GM12878 (cell line): ENCODE measurements around the gene RPS28. TPM values are rescaled to one million over a fixed set of nuclear protein-coding genes. Genes with fewer than 3 reads are reported as not detected.

Experiments used
- ATAC-seq: fragments of 200-7000 bp; cut with Tn5 transposase; 3 replicates; pipeline ENCODE4 v1.9.1; 2020; ENCODE audit warnings: mild to moderate bottlenecking, moderate library complexity
- BruUV-seq: library from RNA; stranded (reverse); fragments of 400-500 nt; replicated peaks from 2 replicates; lab custom pipeline; 2021; lab: Mats Ljungman, UMichigan
- CTCF ChIA-PET: fragments of 300-600 bp; sonication (Branson Sonifier 250); formaldehyde crosslinking; extraction: SDS; loops from one replicate; lab custom pipeline; 2021; ENCODE audit warnings: inconsistent platforms; lab: Yijun Ruan, JAX
- POLR2A ChIA-PET: fragments of 350-600 bp; formaldehyde crosslinking; extraction: SDS; loops from one replicate; lab custom pipeline; 2021; ENCODE audit warnings: inconsistent platforms; lab: Charles Lee
- RAD21 ChIA-PET: fragments of 300-600 bp; sonication (Branson Sonifier 250); formaldehyde crosslinking; loops from one replicate; lab custom pipeline; 2023; ENCODE audit warnings: antibody characterized with exemption; ENCODE audit not compliant: unreplicated experiment; lab: Charles Lee
- SMC1A ChIA-PET: fragments of 300-600 bp; sonication (Branson Sonifier 250); formaldehyde crosslinking; loops from one replicate; lab custom pipeline; 2023; ENCODE audit not compliant: unreplicated experiment, uncharacterized antibody; lab: Charles Lee
- DNase-seq: peaks from one replicate; pipeline ENCODE4 v3.0.0-alpha.2; 2011; ENCODE audit warnings: low read depth, low spot score
- FAIRE-seq: peaks from 3 replicates; lab custom pipeline; 2011; peaks lifted over from hg19 to GRCh38; lab: Jason Lieb, UNC
- H2AFZ ChIP-seq: 2 replicates; pipeline ENCODE4 v1.6.0; 2011; ENCODE audit warnings: low read depth, low read length, control low read depth; ENCODE audit not compliant: control insufficient read depth
- H3K27ac ChIP-seq: 2 replicates; pipeline ENCODE4 v1.5.1; 2011; ENCODE audit warnings: control low read depth; ENCODE audit not compliant: control insufficient read depth, insufficient read depth
- H3K27me3 ChIP-seq, 2 experiments: replicated peaks in 1 of 2; 2 replicates each; pipeline versions ENCODE4 v1.6.0 to v1.6.1; 2011; ENCODE audit warnings: low read length in 1 of 2; ENCODE audit not compliant: control insufficient read depth in 2 of 2, insufficient read depth in 2 of 2
- H3K36me3 ChIP-seq, 2 experiments: 2 replicates each; pipeline ENCODE4 v1.5.1; 2011; ENCODE audit warnings: low read length in 1 of 2; ENCODE audit not compliant: control insufficient read depth in 2 of 2, insufficient read depth in 2 of 2
- H3K4me1 ChIP-seq: 2 replicates; pipeline ENCODE4 v1.6.1; 2011; ENCODE audit warnings: mild to moderate bottlenecking, low read length, moderate library complexity, mixed read lengths; ENCODE audit not compliant: control insufficient read depth, insufficient read depth
- H3K4me2 ChIP-seq: 2 replicates; pipeline ENCODE4 v1.6.0; 2011; ENCODE audit warnings: control low read depth; ENCODE audit not compliant: control insufficient read depth, insufficient read depth
- H3K4me3 ChIP-seq: fragments of 200-600 bp; sonication (generic); 2 replicates; pipeline ENCODE4 v1.5.1; 2016
- H3K79me2 ChIP-seq: 2 replicates; pipeline ENCODE4 v1.6.0; 2011; ENCODE audit warnings: low read length; ENCODE audit not compliant: control insufficient read depth, insufficient read depth
- H3K9ac ChIP-seq: 2 replicates; pipeline ENCODE4 v1.8.0; 2011; ENCODE audit warnings: low read length, control low read depth, mixed read lengths; ENCODE audit not compliant: control insufficient read depth, insufficient read depth
- H3K9me3 ChIP-seq: replicated peaks from 3 replicates; pipeline ENCODE4 v1.5.1; 2011; ENCODE audit warnings: mild to moderate bottlenecking, low read length; ENCODE audit not compliant: control insufficient read depth, insufficient read depth
- H4K20me1 ChIP-seq: 2 replicates; pipeline ENCODE4 v1.6.0; 2011; ENCODE audit not compliant: control insufficient read depth, insufficient read depth
- BCL3 ChIP-seq: IDR thresholded peaks from 2 replicates; pipeline ENCODE4 v1.6.1; 2011; ENCODE audit warnings: borderline replicate concordance, low read depth, mild to moderate bottlenecking, moderate library complexity, low read length; ENCODE audit not compliant: insufficient read depth, poor library complexity, severe bottlenecking
- BHLHE40 ChIP-seq, 2 experiments: fragments of 450-650 bp in 1 of 2; IDR thresholded peaks; 2 replicates each; pipeline ENCODE4 v1.6.1; 2011 to 2017; ENCODE audit warnings: low read depth in 2 of 2, borderline replicate concordance in 1 of 2, improper control_type of control experiment in 1 of 2, low read length in 1 of 2, mild to moderate bottlenecking in 1 of 2
- CHD2 ChIP-seq: IDR thresholded peaks from 2 replicates; pipeline ENCODE4 v1.6.1; 2011; ENCODE audit warnings: low read depth, low read length, improper control_type of control experiment, borderline replicate concordance
- CTCF ChIP-seq, 3 experiments: IDR thresholded peaks in 2 of 3; conservative IDR thresholded peaks in 1 of 3; 2 replicates each; pipeline ENCODE4 v1.5.1; 2011; ENCODE audit warnings: low read depth in 3 of 3, low read length in 3 of 3, mild to moderate bottlenecking in 3 of 3, control low read depth in 2 of 3, moderate library complexity in 2 of 3, inconsistent platforms in 1 of 3, mixed read lengths in 1 of 3; ENCODE audit not compliant: control insufficient read depth in 2 of 3, insufficient read depth in 1 of 3; ENCODE audit errors: extremely low read depth in 1 of 3
- EGR1 ChIP-seq, 2 experiments: IDR thresholded peaks; 1 replicate in 1 of 2; 2 replicates in 1 of 2; pipeline ENCODE4 v1.6.1; 2011 to 2012; ENCODE audit warnings: low read depth in 2 of 2, low read length in 2 of 2, borderline replicate concordance in 1 of 2, mild to moderate bottlenecking in 1 of 2, moderate library complexity in 1 of 2
- ELK1 ChIP-seq: IDR thresholded peaks from 2 replicates; pipeline ENCODE4 v1.6.1; 2012; ENCODE audit warnings: low read depth, low read length, improper control_type of control experiment
- FOXM1 ChIP-seq: IDR thresholded peaks from 2 replicates; pipeline ENCODE4 v1.6.1; 2012; ENCODE audit warnings: low read depth, mild to moderate bottlenecking, inconsistent platforms, low read length, moderate library complexity
- GATAD2B ChIP-seq: fragments of 450-650 bp; conservative IDR thresholded peaks from 2 replicates; pipeline ENCODE4 v1.6.1; 2017; ENCODE audit warnings: low read depth, mild to moderate bottlenecking, moderate library complexity
- HDAC2 ChIP-seq: fragments of 200-600 bp; sonication (generic); IDR thresholded peaks from 2 replicates; pipeline ENCODE4 v1.6.1; 2017
- NR2C1 ChIP-seq: fragments of 450-650 bp; IDR thresholded peaks from 2 replicates; pipeline ENCODE4 v1.6.1; 2017; ENCODE audit warnings: antibody characterized with exemption, mild to moderate bottlenecking, moderate library complexity
- PRDM15 ChIP-seq: fragments of 450-650 bp; formaldehyde crosslinking; IDR thresholded peaks from 2 replicates; pipeline ENCODE4 v1.4.0; 2020; ENCODE audit warnings: mild to moderate bottlenecking, moderate library complexity
- RAD51 ChIP-seq: fragments of 450-650 bp; IDR thresholded peaks from 2 replicates; pipeline ENCODE4 v1.6.1; 2016; ENCODE audit warnings: moderate library complexity, mild to moderate bottlenecking, inconsistent platforms
- WGBS: methylation state at CpG from one replicate; pipeline ENCODE4 v1.1.6; 2016; ENCODE audit warnings: low lambda C conversion rate; ENCODE audit not compliant: insufficient replicate concordance, insufficient coverage; ENCODE audit errors: missing lambda C conversion rate; 5-methylcytosine and 5-hydroxymethylcytosine counted together
- in situ Hi-C: fragments of 300-500 bp; cut with MboI; formaldehyde crosslinking; loops from 9 replicates; pipeline ENCODE4 v1.14.3; 2018; ENCODE audit warnings: mixed read lengths
- intact Hi-C: fragments of 100-400 bp; cut with micrococcal nuclease; formaldehyde crosslinking; loops from one replicate; pipeline ENCODE4 v1.14.2; 2022; ENCODE audit not compliant: unreplicated experiment
- polyA plus RNA-seq, 11 experiments: library from polyadenylated mRNA; depleted of rRNA in 4 of 11; unstranded in 6 of 11; stranded (reverse) in 5 of 11; fragments of >200 nt; fragmentation: Nextera tagmentation in 4 of 11; fragmentation: Illumina TruSeq in 1 of 11; extraction: Ambion mirVana in 4 of 11; extraction: Trizol in 1 of 11; gene quantifications; 1 replicate in 1 of 11; 2 replicates in 10 of 11; pipeline versions ENCODE4 v1.2.1 to v1.2.3, GENCODE V29; 2011 to 2016; ENCODE audit warnings: inconsistent platforms in 2 of 11, missing spikeins in 2 of 11, low read depth in 1 of 11
- total RNA-seq, 4 experiments: library from RNA; depleted of rRNA in 3 of 4; stranded (reverse); fragments of >200 nt in 3 of 4; fragmentation: Illumina TruSeq in 1 of 4; extraction: Trizol in 1 of 4; gene quantifications; 2 replicates each; pipeline versions ENCODE4 v1.2.1 to v1.2.3, GENCODE V29; 2013 to 2021

The RPS28 gene
- total and polyA plus RNA-seq, 10 of the 15 experiments (the other 5 are each of a cell fraction or from before 2014, with no cell fraction given), result 422 to 3,905 (median 1,580) TPM

- in situ Hi-C loops (no loop called here), intact Hi-C loops (no loop called here)
- Histone ChIP-seq H3K27me3 (peaks cover 0 to 6% of the 10 kb centered on the region in 2 experiments; a peak in 2 of 4 replicates), H2AFZ (no peak within 1 kb of the TSS), H3K4me1 (no peaks in the 10 kb centered on the region), H3K79me2 (no peaks in the 10 kb centered on the region), H3K36me3 (no peaks in the 10 kb centered on the region), H3K27ac (no peak within 1 kb of the TSS), H3K9ac (no peak within 1 kb of the TSS), H3K4me3 (no peak within 1 kb of the TSS), H3K4me2 (peak within 1 kb of the TSS; percentile 33; the same call in 1 of the 2 replicates), H4K20me1 (no peaks in the 10 kb centered on the region), H3K9me3 (no peaks in the 10 kb centered on the region)
- ATAC-seq (peak; percentile 20; the same call in 2 of the 3 replicates), DNase-seq (no peak), FAIRE-seq (no peak)
- RAD21 ChIA-PET, result interaction anchor here (0.6 kb wide), 1 partner anchor 10 kb away, joined by 3 read pairs; no protein-coding TSS in a partner anchor
- SMC1A ChIA-PET, result interaction anchor here (1.2 kb wide), 1 partner anchor 43 kb away, joined by 3 read pairs; the partner anchor contains the start of genes NDUFA7 and RPS28
- POLR2A ChIA-PET, result no interaction called here
- 7% methylated on average over 72 of the region's 81 CpGs for WGBS
- no TSS peak for BruUV-seq
- CTCF ChIA-PET, result interaction anchor here (1.1 to 2.8 kb wide), 2 partner anchors 10 to 214 kb away, joined by 3 to 8 read pairs; no protein-coding TSS in a partner anchor
- TF ChIP-seq BCL3, result no peak
- TF ChIP-seq HDAC2, result no peak
- 0 out of 6 replicates have a peak, but pooled peaks of 1 of the 3 experiments have one; percentile 7 for TF ChIP-seq CTCF (IDR thresholded peaks at IDR 0.05 in 2 of 3, conservative IDR thresholded peaks at IDR 0.05 in 1 of 3; ENCODE audit: control insufficient read depth in 2 of 3, extremely low read depth in 1 of 3, insufficient read depth in 1 of 3, low read depth in 3 of 3, low read length in 3 of 3)
- TF ChIP-seq NR2C1, result no peak
- no peak for TF ChIP-seq PRDM15
- no peak for TF ChIP-seq ELK1
- TF ChIP-seq BHLHE40 (IDR thresholded peaks at IDR 0.05; ENCODE audit: borderline replicate concordance in 1 of 2, low read depth in 2 of 2, low read length in 1 of 2), result peak in 1 of 2 experiments; percentile 40; a peak in 1 of 4 replicates
- TF ChIP-seq EGR1 (IDR thresholded peaks at IDR 0.05; ENCODE audit: borderline replicate concordance in 1 of 2, low read depth in 2 of 2, low read length in 2 of 2), result peak in 1 of 2 experiments; percentile 50; a peak in 1 of 3 replicates
- no peak for TF ChIP-seq RAD51
- TF ChIP-seq GATAD2B, result 0 out of 2 replicates have a peak, but pooled peaks have one; percentile 10
- no peak for TF ChIP-seq FOXM1
- TF ChIP-seq CHD2, result no peak
Observed at GRCh38 chr19:8363803-8364771, 42.8 kb downstream of the RPS28 start, which contains the start of gene ANGPTL4. Gene ANGPTL4, plus strand, starts transcription at chr19:8364155. Its CDS starts 167 bp downstream, at chr19:8364322.
